Neural cell (in vitro differentiated cells): ENCODE results near the gene ABCC11. TPM values are rescaled to one million over a fixed set of nuclear protein-coding genes. Genes with fewer than 3 reads are reported as not detected.

ENCODE experiments used
- H2AFZ ChIP-seq: fragments of 200-600, 300-800 bp; sonication (generic), shearing (Covaris generic); 2 replicates; pipeline ENCODE4 v1.6.0; 2014; ENCODE audit warnings: low read depth, mild to moderate bottlenecking, antibody characterized with exemption, low read length, moderate library complexity
- H3F3A ChIP-seq: fragments of 200-600 bp; shearing (Covaris generic); 2 replicates; pipeline ENCODE4 v1.6.1; 2016; ENCODE audit warnings: mild to moderate bottlenecking, moderate library complexity, mixed read lengths, antibody characterized with exemption, low read length; ENCODE audit not compliant: insufficient read depth, poor library complexity, severe bottlenecking
- H3K27ac ChIP-seq: fragments of 200-600, 300-800 bp; sonication (generic), shearing (Covaris generic); 2 replicates; pipeline ENCODE4 v1.5.1; 2014; ENCODE audit warnings: mild to moderate bottlenecking, low read length, moderate library complexity
- H3K27me3 ChIP-seq: fragments of 300-800, 200-600 bp; sonication (generic), shearing (Covaris generic); 2 replicates; pipeline ENCODE4 v1.6.0; 2014; ENCODE audit warnings: mild to moderate bottlenecking, low read depth, low read length, moderate library complexity; ENCODE audit not compliant: insufficient read depth
- H3K36me3 ChIP-seq: fragments of 300-800, 200-600 bp; sonication (generic), shearing (Covaris generic); 2 replicates; pipeline ENCODE4 v1.5.1; 2014; ENCODE audit warnings: mild to moderate bottlenecking, antibody characterized with exemption, low read length, moderate library complexity; ENCODE audit not compliant: insufficient read depth
- H3K4me2 ChIP-seq: fragments of 300-800, 200-600 bp; sonication (generic), shearing (Covaris generic); 2 replicates; pipeline ENCODE4 v1.6.0; 2014; ENCODE audit warnings: mild to moderate bottlenecking, low read length
- H3K4me3 ChIP-seq: fragments of 300-800, 200-600 bp; sonication (generic), shearing (Covaris generic); 2 replicates; pipeline ENCODE4 v1.5.1; 2014; ENCODE audit warnings: mild to moderate bottlenecking, low read length, moderate library complexity
- H3K79me2 ChIP-seq: fragments of 200-600 bp; shearing (Covaris generic); replicated peaks from 2 replicates; pipeline ENCODE4 v1.6.0; 2014; ENCODE audit warnings: mild to moderate bottlenecking, low read length, moderate library complexity; ENCODE audit not compliant: insufficient read depth
- H3K9ac ChIP-seq: fragments of 300-800, 200-600 bp; sonication (generic), shearing (Covaris generic); 2 replicates; pipeline ENCODE4 v1.6.1; 2016; ENCODE audit warnings: mild to moderate bottlenecking, low read length, mixed read lengths
- H3K9me2 ChIP-seq: fragments of 200-600 bp; shearing (Covaris generic); 2 replicates; pipeline ENCODE4 v1.6.1; 2016; ENCODE audit warnings: mild to moderate bottlenecking, low read length, mixed read lengths; ENCODE audit not compliant: insufficient read depth
- H3K9me3 ChIP-seq: fragments of 200-600, 300-800 bp; sonication (generic), shearing (Covaris generic); 2 replicates; pipeline ENCODE4 v1.6.1; 2016; ENCODE audit warnings: mild to moderate bottlenecking, mixed run types, low read length, moderate library complexity, mixed read lengths
- H4K20me1 ChIP-seq: fragments of 200-600 bp; shearing (Covaris generic); 2 replicates; pipeline ENCODE4 v1.6.1; 2016; ENCODE audit warnings: mild to moderate bottlenecking, mixed run types; ENCODE audit not compliant: insufficient read depth
- CTCF ChIP-seq: fragments of 450-650 bp; IDR thresholded peaks from 2 replicates; pipeline ENCODE4 v1.5.1; 2014; ENCODE audit warnings: antibody characterized with exemption, mild to moderate bottlenecking, moderate library complexity; ENCODE audit not compliant: poor library complexity, severe bottlenecking
- EP300 ChIP-seq: fragments of 450-650 bp; conservative IDR thresholded peaks from 2 replicates; pipeline ENCODE4 v1.6.1; 2014; ENCODE audit warnings: antibody characterized with exemption, mild to moderate bottlenecking, moderate library complexity; ENCODE audit not compliant: poor library complexity, severe bottlenecking
- EZH2 ChIP-seq: fragments of 200-600, 300-800 bp; shearing (Covaris generic), sonication (generic); IDR thresholded peaks from 2 replicates; pipeline ENCODE4 v1.6.1; 2014; ENCODE audit warnings: antibody characterized with exemption, low read length, borderline replicate concordance, mild to moderate bottlenecking; ENCODE audit not compliant: insufficient read depth, poor library complexity, severe bottlenecking
- MXI1 ChIP-seq: fragments of 450-650 bp; conservative IDR thresholded peaks from 2 replicates; pipeline ENCODE4 v1.6.1; 2014; ENCODE audit warnings: antibody characterized with exemption, mild to moderate bottlenecking; ENCODE audit not compliant: poor library complexity, severe bottlenecking
- POLR2AphosphoS5 ChIP-seq: IDR thresholded peaks from 2 replicates; pipeline ENCODE4 v1.6.1; 2012
- RAD21 ChIP-seq: fragments of 450-650 bp; conservative IDR thresholded peaks from 2 replicates; pipeline ENCODE4 v1.6.1; 2014; ENCODE audit warnings: antibody characterized with exemption, mild to moderate bottlenecking, moderate library complexity
- SMC3 ChIP-seq: fragments of 450-650 bp; conservative IDR thresholded peaks from 2 replicates; pipeline ENCODE4 v1.6.1; 2014; ENCODE audit warnings: antibody characterized with exemption, mild to moderate bottlenecking, moderate library complexity; ENCODE audit not compliant: poor library complexity
- TAF1 ChIP-seq: IDR thresholded peaks from 2 replicates; pipeline ENCODE4 v1.6.1; 2012; ENCODE audit warnings: low read depth
- polyA plus RNA-seq: library from polyadenylated mRNA; depleted of rRNA; stranded (reverse); fragments of >200 nt; gene quantifications from 2 replicates; pipeline ENCODE4 v1.2.3, GENCODE V29; 2014
- TF ChIP-seq, protein P1 (sequence below): IDR thresholded peaks from 2 replicates; pipeline ENCODE4 v1.6.1; 2012; ENCODE audit warnings: borderline replicate concordance

Gene ABCC11
- polyA plus RNA-seq, 1 donor from 2014 or later, result 0.14 TPM

GRCh38 chr16:48187779-48188178 is 59.6 kb downstream of the ABCC11 start:
- H3K27ac ChIP-seq, result no peak overlapping the region
- H3K4me3 ChIP-seq, result no peak overlapping the region
- TF ChIP-seq, protein P1, sequence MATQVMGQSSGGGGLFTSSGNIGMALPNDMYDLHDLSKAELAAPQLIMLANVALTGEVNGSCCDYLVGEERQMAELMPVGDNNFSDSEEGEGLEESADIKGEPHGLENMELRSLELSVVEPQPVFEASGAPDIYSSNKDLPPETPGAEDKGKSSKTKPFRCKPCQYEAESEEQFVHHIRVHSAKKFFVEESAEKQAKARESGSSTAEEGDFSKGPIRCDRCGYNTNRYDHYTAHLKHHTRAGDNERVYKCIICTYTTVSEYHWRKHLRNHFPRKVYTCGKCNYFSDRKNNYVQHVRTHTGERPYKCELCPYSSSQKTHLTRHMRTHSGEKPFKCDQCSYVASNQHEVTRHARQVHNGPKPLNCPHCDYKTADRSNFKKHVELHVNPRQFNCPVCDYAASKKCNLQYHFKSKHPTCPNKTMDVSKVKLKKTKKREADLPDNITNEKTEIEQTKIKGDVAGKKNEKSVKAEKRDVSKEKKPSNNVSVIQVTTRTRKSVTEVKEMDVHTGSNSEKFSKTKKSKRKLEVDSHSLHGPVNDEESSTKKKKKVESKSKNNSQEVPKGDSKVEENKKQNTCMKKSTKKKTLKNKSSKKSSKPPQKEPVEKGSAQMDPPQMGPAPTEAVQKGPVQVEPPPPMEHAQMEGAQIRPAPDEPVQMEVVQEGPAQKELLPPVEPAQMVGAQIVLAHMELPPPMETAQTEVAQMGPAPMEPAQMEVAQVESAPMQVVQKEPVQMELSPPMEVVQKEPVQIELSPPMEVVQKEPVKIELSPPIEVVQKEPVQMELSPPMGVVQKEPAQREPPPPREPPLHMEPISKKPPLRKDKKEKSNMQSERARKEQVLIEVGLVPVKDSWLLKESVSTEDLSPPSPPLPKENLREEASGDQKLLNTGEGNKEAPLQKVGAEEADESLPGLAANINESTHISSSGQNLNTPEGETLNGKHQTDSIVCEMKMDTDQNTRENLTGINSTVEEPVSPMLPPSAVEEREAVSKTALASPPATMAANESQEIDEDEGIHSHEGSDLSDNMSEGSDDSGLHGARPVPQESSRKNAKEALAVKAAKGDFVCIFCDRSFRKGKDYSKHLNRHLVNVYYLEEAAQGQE, result no peak
- no peak for TF ChIP-seq SMC3
- no peak for TF ChIP-seq TAF1
- no peak for TF ChIP-seq RAD21
- no peak for TF ChIP-seq CTCF
- TF ChIP-seq EP300, result no peak
- TF ChIP-seq EZH2, result no peak
- TF ChIP-seq MXI1, result no peak
- TF ChIP-seq POLR2AphosphoS5, result no peak
- H3K9me3 ChIP-seq, result no peaks in the 10 kb centered on the region
- no peaks in the 10 kb centered on the region for H3K79me2 ChIP-seq
- no peaks in the 10 kb centered on the region for H3K36me3 ChIP-seq
- H3K4me2 ChIP-seq, result no peak overlapping the region
- no peak overlapping the region for H2AFZ ChIP-seq
- no peaks in the 10 kb centered on the region for H4K20me1 ChIP-seq
- no peak overlapping the region for H3K9ac ChIP-seq
- no peaks in the 10 kb centered on the region for H3K27me3 ChIP-seq
- H3K9me2 ChIP-seq, result no peaks in the 10 kb centered on the region
- H3F3A ChIP-seq, result no peaks in the 10 kb centered on the region

DNA sequence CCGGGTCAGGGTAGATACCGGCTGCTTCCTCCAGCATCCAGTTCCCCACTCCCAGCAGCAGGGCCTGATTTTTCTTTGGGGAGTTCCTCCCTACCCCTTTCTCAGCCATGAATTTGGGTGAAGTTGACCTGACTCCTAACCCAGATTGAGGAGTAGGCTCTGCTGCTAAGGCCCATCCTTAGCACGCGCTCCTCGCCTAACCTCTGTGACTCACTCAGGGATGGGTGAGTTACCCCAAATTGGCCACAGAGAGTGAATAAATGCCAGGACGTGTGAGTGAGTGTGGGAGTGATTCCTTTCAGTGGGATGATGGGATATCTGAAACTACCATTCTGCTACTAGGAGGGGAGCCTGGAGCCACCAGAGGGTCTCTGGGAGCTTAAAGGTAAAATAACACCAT is 62.7 kb downstream of the ABCC11 start:
- Histone ChIP-seq H3K4me3 (no peak overlapping the region), H2AFZ (no peak overlapping the region), H3K9me3 (no peaks in the 10 kb centered on the region), H3F3A (no peaks in the 10 kb centered on the region), H4K20me1 (no peaks in the 10 kb centered on the region), H3K9ac (no peak overlapping the region), H3K27me3 (no peaks in the 10 kb centered on the region), H3K36me3 (no peaks in the 10 kb centered on the region), H3K79me2 (no peaks in the 10 kb centered on the region), H3K4me2 (no peak overlapping the region), H3K9me2 (no peaks in the 10 kb centered on the region), H3K27ac (no peak overlapping the region)
- TF ChIP-seq MXI1 (no peak), POLR2AphosphoS5 (no peak), TAF1 (no peak), EP300 (no peak), RAD21 (no peak), CTCF (no peak), SMC3 (no peak)
- TF ChIP-seq, protein P1, result no peak
